Chondrocyte (in vitro differentiated cells): ENCODE results near the gene GJA5. TPM values are rescaled to one million over a fixed set of nuclear protein-coding genes. Genes with fewer than 3 reads are reported as not detected.

ENCODE experiments used
- DNase-seq: peaks from one replicate; pipeline ENCODE4 v3.0.0; 2021; ENCODE audit warnings: mixed read lengths, low spot score
- H3K27ac Mint-ChIP-seq: one replicate; pipeline ENCODE4 v1.8.0; 2021; ENCODE audit warnings: mild to moderate bottlenecking, moderate library complexity, mixed read lengths; ENCODE audit not compliant: unreplicated experiment
- H3K27me3 Mint-ChIP-seq: 2 replicates; pipeline ENCODE4 v1.8.0; 2021; ENCODE audit warnings: low read depth, mixed read lengths
- H3K36me3 Mint-ChIP-seq: 2 replicates; pipeline ENCODE4 v1.8.0; 2021; ENCODE audit warnings: low read depth, mixed read lengths
- H3K4me1 Mint-ChIP-seq: 2 replicates; pipeline ENCODE4 v1.8.0; 2021; ENCODE audit warnings: low read depth, mild to moderate bottlenecking, mixed read lengths
- H3K4me3 Mint-ChIP-seq: one replicate; pipeline ENCODE4 v1.8.0; 2021; ENCODE audit warnings: mild to moderate bottlenecking, moderate library complexity, mixed read lengths; ENCODE audit not compliant: unreplicated experiment
- H3K9me3 Mint-ChIP-seq: 2 replicates; pipeline ENCODE4 v1.8.0; 2021; ENCODE audit warnings: low read depth, mixed read lengths
- total RNA-seq: library from RNA; stranded (reverse); gene quantifications from 3 replicates; pipeline ENCODE4 v1.2.1, GENCODE V29; 2021
- TF ChIP-seq, protein P1 (sequence below): fragments of 200-600 bp; sonication (generic); IDR thresholded peaks from 2 replicates; pipeline ENCODE4 v1.5.0; 2021; ENCODE audit warnings: antibody characterized with exemption, mild to moderate bottlenecking, moderate library complexity

GJA5 gene
- total RNA-seq, 1 donor from 2014 or later: 0.17 TPM

DNA sequence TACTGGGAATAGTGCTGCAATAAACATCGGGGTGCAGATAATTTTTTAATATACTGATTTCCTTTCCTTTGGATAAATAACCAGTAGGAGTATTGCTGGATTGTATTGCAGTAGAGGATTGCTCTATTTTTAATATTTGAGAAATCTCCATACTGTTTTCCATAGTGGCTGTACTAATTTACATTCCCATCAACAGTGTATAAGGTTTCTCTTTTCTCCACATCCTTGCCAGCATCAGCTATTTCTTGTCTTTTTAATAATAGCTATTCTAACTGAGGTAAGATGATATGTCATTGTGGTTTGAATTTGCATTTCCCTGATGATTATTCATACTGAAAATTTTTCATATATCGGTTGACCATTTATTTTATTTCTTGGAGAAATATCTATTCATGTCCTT lies 31.1 kb downstream of the GJA5 start:
- Mint-ChIP-seq H3K27ac (no peak overlapping the region), H3K36me3 (no peaks in the 10 kb centered on the region), H3K9me3 (peaks cover 3% of the 10 kb centered on the region), H3K27me3 (peaks cover 28% of the 10 kb centered on the region), H3K4me1 (no peaks in the 10 kb centered on the region), H3K4me3 (no peak overlapping the region)
- TF ChIP-seq, protein P1, sequence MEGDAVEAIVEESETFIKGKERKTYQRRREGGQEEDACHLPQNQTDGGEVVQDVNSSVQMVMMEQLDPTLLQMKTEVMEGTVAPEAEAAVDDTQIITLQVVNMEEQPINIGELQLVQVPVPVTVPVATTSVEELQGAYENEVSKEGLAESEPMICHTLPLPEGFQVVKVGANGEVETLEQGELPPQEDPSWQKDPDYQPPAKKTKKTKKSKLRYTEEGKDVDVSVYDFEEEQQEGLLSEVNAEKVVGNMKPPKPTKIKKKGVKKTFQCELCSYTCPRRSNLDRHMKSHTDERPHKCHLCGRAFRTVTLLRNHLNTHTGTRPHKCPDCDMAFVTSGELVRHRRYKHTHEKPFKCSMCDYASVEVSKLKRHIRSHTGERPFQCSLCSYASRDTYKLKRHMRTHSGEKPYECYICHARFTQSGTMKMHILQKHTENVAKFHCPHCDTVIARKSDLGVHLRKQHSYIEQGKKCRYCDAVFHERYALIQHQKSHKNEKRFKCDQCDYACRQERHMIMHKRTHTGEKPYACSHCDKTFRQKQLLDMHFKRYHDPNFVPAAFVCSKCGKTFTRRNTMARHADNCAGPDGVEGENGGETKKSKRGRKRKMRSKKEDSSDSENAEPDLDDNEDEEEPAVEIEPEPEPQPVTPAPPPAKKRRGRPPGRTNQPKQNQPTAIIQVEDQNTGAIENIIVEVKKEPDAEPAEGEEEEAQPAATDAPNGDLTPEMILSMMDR: no peak
- DNase-seq: no peak

DNA sequence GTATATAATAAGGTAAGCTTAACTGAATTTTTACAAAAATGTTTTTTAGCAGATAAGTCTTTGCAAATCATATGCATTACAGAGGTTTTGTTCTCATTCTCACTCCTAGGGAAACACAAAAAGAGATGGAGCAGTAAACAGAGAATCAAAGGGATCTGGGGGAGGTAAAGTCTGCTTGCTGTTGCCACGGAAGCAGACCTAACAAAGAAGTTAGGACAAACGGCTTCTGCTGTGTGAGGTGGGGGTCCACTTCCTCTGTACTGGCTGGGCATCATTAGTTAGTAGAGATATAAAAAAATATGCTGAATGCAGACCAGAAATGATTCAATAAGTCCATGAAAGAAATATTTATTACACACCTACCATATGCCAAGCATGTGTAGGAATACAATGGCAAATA lies 34.2 kb downstream of the GJA5 start:
- no peak overlapping the region for H3K27ac Mint-ChIP-seq
- H3K36me3 Mint-ChIP-seq: no peaks in the 10 kb centered on the region
- no peaks in the 10 kb centered on the region for H3K4me1 Mint-ChIP-seq
- TF ChIP-seq, protein P1: no peak
- H3K4me3 Mint-ChIP-seq: no peak overlapping the region
- peaks cover 34% of the 10 kb centered on the region for H3K27me3 Mint-ChIP-seq
- no peak for DNase-seq
- no peaks in the 10 kb centered on the region for H3K9me3 Mint-ChIP-seq

DNA sequence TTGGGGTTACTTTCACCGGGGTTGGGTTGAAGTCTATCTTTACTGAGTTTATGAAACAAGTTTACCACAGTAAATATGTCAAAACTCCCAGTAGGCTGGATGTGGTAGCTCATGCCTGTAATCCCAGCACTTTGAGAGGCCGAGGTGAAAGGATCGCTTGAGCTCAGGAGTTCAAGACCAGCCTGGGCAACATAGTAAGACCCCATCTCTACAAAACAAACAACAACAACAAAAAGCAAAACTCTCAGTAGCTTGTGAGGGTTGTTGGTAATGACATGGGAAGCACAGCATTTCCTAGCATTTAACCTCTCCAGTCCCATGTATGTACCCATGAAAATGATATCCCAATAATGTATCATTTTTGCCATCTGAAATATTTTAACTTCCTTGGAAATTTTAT lies 34.7 kb downstream of the GJA5 start:
- Mint-ChIP-seq H3K9me3 (no peaks in the 10 kb centered on the region), H3K4me3 (no peak overlapping the region), H3K27ac (no peak overlapping the region), H3K27me3 (peaks cover 34% of the 10 kb centered on the region), H3K36me3 (no peaks in the 10 kb centered on the region), H3K4me1 (no peaks in the 10 kb centered on the region)
- no peak for DNase-seq
- TF ChIP-seq, protein P1: no peak

DNA sequence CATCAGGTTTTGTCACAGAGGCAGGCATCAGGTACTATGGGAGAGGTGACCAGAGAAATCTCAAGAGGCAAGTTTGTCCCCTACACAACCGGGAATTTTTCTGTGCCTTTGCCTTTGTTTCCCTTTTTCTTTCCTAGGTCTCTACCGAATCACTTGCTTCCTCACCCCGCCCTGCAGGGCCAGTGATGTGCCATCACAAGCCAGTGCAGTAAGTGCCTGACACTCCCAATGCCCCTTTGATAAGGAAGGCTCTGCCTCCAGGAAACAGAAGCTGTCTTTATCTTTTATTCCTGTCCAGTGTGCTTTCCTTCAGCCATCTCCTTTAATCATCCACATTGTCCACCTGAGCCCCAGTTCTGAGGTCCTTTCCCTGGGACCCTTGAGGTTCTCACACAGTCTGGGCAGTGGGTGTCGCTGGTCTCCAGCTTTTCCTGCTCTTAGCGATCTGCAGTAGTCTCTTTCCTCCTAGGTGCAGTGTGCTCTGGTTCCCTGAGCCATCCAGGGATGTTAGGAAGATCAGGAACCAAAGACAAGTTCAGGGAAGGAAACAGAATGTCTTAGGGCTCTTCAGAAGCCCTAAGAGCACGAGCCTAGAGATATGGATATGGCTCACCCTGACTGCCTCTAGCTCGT lies 36.6 kb downstream of the GJA5 start:
- Mint-ChIP-seq H3K27me3 (peaks cover 29% of the 10 kb centered on the region), H3K27ac (no peak overlapping the region), H3K4me3 (no peak overlapping the region), H3K9me3 (no peaks in the 10 kb centered on the region), H3K4me1 (no peaks in the 10 kb centered on the region), H3K36me3 (no peaks in the 10 kb centered on the region)
- no peak for DNase-seq
- TF ChIP-seq, protein P1: peak; percentile 78

DNA sequence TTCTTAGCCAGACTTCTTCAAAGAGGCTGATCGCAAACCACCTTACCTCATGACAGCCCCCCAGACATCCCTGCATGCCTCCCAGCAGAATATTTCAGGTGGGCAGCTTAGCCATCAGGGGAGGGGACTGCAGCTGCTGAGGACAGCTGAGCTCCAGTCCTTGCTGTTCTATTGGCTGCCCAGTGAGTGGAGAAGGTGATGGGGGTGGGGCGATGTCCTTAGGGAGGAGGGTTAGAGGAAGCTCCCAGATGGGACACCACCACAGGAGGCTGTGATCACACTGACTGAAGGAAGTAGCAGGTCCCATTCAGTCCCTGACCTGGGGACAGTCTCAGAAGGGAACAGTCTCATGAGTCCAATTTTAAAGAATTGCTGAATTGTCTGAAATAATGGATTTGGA lies 38.3 kb downstream of the GJA5 start:
- H3K27ac Mint-ChIP-seq: no peak overlapping the region
- TF ChIP-seq, protein P1: no peak
- H3K9me3 Mint-ChIP-seq: no peaks in the 10 kb centered on the region

More for the DNA sequence above, 38.3 kb downstream of the GJA5 start:
- no peak for DNase-seq
- Mint-ChIP-seq H3K4me3 (no peak overlapping the region), H3K36me3 (no peaks in the 10 kb centered on the region), H3K27me3 (peaks cover 24% of the 10 kb centered on the region), H3K4me1 (no peaks in the 10 kb centered on the region)
